Right atrium auricular region (tissue), 2 donors: ENCODE data around the gene ALG2. TPM values are rescaled to one million over a fixed set of nuclear protein-coding genes. Genes with fewer than 3 reads are reported as not detected.

Experiments
- DNase-seq: peaks from one replicate; pipeline ENCODE4 v3.0.0-alpha.2; 2019; ENCODE audit warnings: low spot score
- H3K27ac ChIP-seq, 2 donors: fragments of 200-600 bp; sonication (generic); 1 replicate in 1 of 2; 2 replicates in 1 of 2; pipeline ENCODE4 v1.5.1; 2016 to 2019
- H3K27me3 ChIP-seq, 2 donors: fragments of 200-600 bp; sonication (generic); one replicate each; pipeline versions ENCODE4 v1.5.1 to v1.6.0; 2017 to 2019
- H3K36me3 ChIP-seq: fragments of 200-600 bp; sonication (generic); one replicate; pipeline ENCODE4 v1.5.1; 2016
- H3K4me1 ChIP-seq, 2 donors: fragments of 200-600 bp; sonication (generic); one replicate each; pipeline versions ENCODE4 v1.5.1 to v1.6.0; 2017 to 2019
- H3K4me3 ChIP-seq, 2 donors: fragments of 200-600 bp; sonication (generic); 1 replicate in 1 of 2; 2 replicates in 1 of 2; pipeline ENCODE4 v1.5.1; 2017 to 2019; ENCODE audit warnings: mild to moderate bottlenecking in 1 of 2, moderate library complexity in 1 of 2
- H3K9me3 ChIP-seq, 2 donors: fragments of 200-600 bp; sonication (generic); one replicate each; pipeline ENCODE4 v1.5.1; 2019
- total RNA-seq, 2 donors: library from RNA; depleted of rRNA; stranded (reverse); fragments of >200 nt; gene quantifications; one replicate each; pipeline ENCODE4 v1.1.0, GENCODE V29; 2016
- TF ChIP-seq, protein P1 (sequence below), 2 donors: fragments of 200-600 bp; sonication (generic); IDR thresholded peaks; one replicate each; pipeline ENCODE4 v1.5.1; 2019; ENCODE audit warnings: antibody characterized with exemption in 2 of 2

Gene ALG2
- total RNA-seq, 2 donors from 2014 or later = 21.6 to 26.2 TPM

DNA sequence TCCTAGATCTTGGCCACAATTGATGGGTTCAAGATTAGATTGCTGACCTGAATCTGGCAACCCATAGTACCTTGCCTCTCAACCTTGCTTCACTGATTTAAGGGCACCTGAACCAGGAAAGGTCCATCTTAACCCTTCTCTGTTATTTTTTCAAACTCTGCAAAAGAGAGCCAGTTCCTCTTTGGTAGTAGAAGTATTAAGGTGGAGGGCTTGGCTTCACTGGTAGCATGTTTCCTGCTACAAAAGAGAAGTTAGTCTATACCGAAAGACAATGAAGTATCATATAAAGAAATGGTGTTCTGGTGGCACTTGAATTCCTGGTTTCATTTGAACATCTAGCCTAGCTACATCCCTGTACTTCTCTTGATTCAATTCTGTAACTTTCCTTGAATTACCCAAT, 8.5 kb downstream of the ALG2 start:
- TF ChIP-seq, protein P1, sequence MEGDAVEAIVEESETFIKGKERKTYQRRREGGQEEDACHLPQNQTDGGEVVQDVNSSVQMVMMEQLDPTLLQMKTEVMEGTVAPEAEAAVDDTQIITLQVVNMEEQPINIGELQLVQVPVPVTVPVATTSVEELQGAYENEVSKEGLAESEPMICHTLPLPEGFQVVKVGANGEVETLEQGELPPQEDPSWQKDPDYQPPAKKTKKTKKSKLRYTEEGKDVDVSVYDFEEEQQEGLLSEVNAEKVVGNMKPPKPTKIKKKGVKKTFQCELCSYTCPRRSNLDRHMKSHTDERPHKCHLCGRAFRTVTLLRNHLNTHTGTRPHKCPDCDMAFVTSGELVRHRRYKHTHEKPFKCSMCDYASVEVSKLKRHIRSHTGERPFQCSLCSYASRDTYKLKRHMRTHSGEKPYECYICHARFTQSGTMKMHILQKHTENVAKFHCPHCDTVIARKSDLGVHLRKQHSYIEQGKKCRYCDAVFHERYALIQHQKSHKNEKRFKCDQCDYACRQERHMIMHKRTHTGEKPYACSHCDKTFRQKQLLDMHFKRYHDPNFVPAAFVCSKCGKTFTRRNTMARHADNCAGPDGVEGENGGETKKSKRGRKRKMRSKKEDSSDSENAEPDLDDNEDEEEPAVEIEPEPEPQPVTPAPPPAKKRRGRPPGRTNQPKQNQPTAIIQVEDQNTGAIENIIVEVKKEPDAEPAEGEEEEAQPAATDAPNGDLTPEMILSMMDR (IDR thresholded peaks at IDR 0.05) = no peak

DNA sequence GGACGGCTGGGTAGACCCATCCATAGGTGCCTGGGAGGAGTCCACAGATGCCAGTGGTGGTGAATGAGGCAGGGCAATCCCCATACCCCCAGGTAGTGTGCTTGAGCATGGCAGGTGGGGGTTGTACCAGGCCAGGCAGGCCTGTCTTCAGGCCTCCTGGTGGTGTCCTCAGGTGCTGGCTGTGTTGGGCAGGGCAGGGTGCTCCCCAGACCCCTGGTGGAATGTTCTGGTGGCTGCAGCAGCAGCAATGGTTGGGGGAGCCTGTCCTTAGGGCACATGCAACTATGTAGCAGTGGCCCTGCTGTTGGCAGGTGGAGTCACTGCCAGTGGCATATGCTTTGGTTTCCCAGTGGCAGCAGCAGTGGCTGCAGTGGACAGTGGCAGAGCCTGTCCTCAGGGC, 10.0 kb downstream of the ALG2 start:
- no peak for DNase-seq
- Histone ChIP-seq H3K4me3 (no peak overlapping the region), H3K27ac (no peak overlapping the region)

More for the DNA sequence above, 8.5 kb downstream of the ALG2 start:
- H3K36me3 ChIP-seq = no peaks in the 10 kb centered on the region
- H3K4me3 ChIP-seq = no peak overlapping the region
- H3K27ac ChIP-seq = no peak overlapping the region
- no peak for DNase-seq
- H3K27me3 ChIP-seq = no peaks in the 10 kb centered on the region
- H3K4me1 ChIP-seq = peaks cover 0 to 9% of the 10 kb centered on the region in 2 donors
- H3K9me3 ChIP-seq = no peaks in the 10 kb centered on the region

DNA sequence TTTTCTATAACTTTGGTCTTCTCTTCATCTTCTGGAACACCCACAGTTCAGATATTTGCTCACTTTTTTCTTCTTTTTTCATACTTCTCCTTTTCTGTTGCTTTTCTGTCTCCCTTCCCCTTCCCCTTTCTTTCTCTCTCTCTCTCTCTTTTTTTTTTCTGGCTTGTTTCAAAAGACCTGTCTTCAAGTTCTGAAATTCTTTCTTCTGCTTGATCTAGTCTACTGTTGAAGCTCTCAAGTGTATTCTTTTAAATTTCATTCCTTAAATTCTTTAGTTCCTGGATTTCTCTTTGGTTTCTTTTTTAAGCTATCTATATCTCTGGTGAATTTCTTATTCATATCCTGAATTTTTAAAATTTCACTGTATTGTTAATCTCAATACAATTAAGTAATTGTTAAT, 11.2 kb downstream of the ALG2 start:
- Histone ChIP-seq H3K36me3 (no peaks in the 10 kb centered on the region), H3K27ac (no peak overlapping the region), H3K27me3 (no peaks in the 10 kb centered on the region), H3K4me1 (no peaks in the 10 kb centered on the region), H3K9me3 (no peaks in the 10 kb centered on the region), H3K4me3 (no peak overlapping the region)
- no peak for DNase-seq
- TF ChIP-seq, protein P1 (IDR thresholded peaks at IDR 0.05) = no peak

More for the DNA sequence above, 10.0 kb downstream of the ALG2 start:
- H3K4me1 ChIP-seq = no peaks in the 10 kb centered on the region
- H3K9me3 ChIP-seq = no peaks in the 10 kb centered on the region
- TF ChIP-seq, protein P1 (IDR thresholded peaks at IDR 0.05) = no peak
- no peaks in the 10 kb centered on the region for H3K36me3 ChIP-seq
- H3K27me3 ChIP-seq = no peaks in the 10 kb centered on the region

DNA sequence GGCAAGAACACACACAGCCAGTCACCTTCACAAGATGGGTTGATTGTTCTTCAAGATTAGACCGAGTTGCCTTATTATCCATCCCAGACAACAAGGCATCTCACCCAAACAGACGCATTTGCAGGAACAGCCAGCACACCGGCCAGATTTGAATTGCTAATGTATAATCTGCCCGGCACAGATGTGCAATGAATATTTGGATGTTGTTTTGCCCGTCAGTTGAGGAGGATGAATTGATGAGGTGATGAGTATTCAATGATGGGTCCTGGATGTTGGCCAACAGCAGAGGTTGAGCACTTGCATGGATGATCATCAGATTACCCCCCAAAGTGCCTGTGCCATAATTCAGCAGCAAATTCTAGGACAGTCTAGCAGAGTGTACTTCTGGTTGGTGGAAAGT, 20.1 kb downstream of the ALG2 start:
- Histone ChIP-seq H3K36me3 (no peaks in the 10 kb centered on the region), H3K4me1 (no peaks in the 10 kb centered on the region), H3K27me3 (no peaks in the 10 kb centered on the region), H3K9me3 (no peaks in the 10 kb centered on the region), H3K4me3 (no peak overlapping the region), H3K27ac (no peak overlapping the region)
- TF ChIP-seq, protein P1 (IDR thresholded peaks at IDR 0.05) = no peak
- DNase-seq = no peak

DNA sequence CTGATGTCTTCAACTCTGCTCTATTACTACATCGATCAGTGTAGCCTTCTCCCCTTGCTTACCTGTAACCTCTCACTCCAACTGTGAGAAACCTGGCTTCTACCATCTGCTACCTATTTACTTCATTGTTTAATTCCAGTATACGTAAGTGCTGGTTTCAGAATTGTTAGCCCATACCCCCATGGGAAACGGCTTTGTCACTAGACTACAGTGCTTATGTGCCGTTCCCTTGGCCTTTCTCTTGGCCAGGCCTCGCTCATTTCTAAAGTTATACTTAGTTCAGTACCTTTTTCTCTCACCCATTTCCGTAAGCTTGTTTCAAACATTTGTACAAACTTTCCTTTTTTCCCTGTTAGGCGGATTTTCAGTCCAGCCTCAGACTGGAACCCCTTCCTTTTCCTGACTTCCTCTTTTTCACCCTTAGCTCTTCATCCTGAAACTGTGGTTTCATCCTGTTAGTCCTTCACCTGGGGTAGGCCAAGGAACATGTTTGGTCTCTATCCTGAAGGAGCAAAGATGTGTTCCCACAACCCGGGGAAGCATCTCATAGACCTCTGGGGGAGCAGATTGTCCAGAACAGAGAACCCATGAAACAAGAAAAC, 21.7 kb downstream of the ALG2 start:
- Histone ChIP-seq H3K36me3 (no peaks in the 10 kb centered on the region), H3K9me3 (no peaks in the 10 kb centered on the region), H3K4me3 (no peak overlapping the region), H3K4me1 (no peaks in the 10 kb centered on the region), H3K27ac (no peak overlapping the region), H3K27me3 (no peaks in the 10 kb centered on the region)
- DNase-seq = no peak
- TF ChIP-seq, protein P1 (IDR thresholded peaks at IDR 0.05) = no peak

DNA sequence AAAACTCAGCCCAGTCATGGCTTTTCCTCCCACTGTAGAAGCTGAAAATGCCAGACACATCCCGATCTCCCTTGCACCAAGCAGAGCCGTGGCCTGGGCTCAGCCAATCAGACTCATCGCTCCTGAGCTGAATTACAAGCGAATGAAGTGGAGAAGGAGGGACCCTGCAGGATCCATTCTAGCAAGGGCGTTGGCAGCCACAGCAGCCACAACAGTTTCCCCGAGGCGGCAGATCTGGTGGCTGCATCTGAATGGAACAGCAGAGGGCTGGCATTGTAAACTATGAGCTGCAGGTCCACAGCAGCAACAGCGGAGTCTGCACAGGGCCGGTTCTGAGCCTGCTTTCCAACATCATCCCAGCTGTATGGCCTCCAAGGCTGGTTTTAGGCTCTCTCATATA, 23.8 kb downstream of the ALG2 start:
- TF ChIP-seq, protein P1 (IDR thresholded peaks at IDR 0.05) = no peak
- H3K4me3 ChIP-seq = no peak overlapping the region
- DNase-seq = no peak
- H3K36me3 ChIP-seq = no peaks in the 10 kb centered on the region
- no peaks in the 10 kb centered on the region for H3K27me3 ChIP-seq
- H3K9me3 ChIP-seq = no peaks in the 10 kb centered on the region
- H3K4me1 ChIP-seq = no peaks in the 10 kb centered on the region
- H3K27ac ChIP-seq = no peak overlapping the region
